Nucleus accumbens (tissue), 56 donors: ENCODE measurements around the gene RBBP9.
"Not testable (repeated sequence)": the region's sequence is repeated elsewhere in the genome, so short reads cannot be mapped to it uniquely, and the experiment has no call there.

Source experiments
- DNase-seq, 56 donors: peaks; one replicate each; lab custom pipeline; 2025; lab: John Stamatoyannopoulos, UW

The RBBP9 gene

DNA sequence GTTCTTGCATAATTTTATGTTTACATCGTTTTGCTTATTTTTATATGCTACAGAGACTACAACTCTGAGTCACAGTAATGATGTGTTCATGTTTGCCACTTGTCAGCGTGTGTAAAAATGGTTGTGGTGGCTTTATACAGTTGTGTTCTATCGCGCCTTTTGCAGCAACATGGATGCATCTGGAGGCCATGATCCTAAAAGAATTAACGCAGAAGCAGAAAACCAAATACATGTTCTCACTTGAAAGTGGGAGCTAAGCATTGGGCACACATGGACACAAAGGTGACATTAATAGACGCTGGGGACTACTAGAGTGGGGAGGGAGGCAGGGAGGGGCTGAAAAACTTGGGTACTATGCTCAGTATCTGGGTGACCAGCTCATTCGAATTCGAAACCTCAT is 9.7 kb upstream of the RBBP9 start:
- peak in 2 of 56 donors; percentile 12 to 33 for DNase-seq

DNA sequence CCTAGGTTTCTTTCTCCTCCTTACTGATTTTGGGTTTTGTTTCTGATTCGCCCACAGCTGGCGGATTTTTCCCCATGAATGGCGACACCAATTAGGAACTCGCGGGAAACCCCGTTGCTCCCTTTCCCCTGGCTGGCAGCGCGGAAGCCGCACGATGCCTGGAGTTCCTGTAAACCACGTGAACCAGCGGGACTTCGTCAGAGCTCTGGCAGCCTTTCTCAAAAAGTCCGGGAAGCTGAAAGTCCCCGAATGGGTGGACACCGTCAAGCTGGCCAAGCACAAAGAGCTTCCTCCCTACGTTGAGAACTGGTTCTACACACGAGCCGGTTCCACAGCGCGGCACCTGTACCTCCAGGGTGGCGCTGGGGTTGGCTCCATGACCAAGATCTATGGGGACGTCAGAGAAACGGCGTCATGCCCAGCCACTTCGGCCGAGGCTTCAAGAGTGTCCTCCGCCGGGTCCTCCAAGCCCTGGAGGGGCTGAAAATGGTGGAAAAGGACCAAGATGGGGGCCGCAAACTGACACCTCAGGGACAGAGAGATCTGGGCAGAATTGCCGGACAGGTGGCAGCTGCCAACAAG is 7.5 kb upstream of the RBBP9 start:
- DNase-seq, result peak in 17 of 56 donors; percentile 3 to 48 (median 16)

DNA sequence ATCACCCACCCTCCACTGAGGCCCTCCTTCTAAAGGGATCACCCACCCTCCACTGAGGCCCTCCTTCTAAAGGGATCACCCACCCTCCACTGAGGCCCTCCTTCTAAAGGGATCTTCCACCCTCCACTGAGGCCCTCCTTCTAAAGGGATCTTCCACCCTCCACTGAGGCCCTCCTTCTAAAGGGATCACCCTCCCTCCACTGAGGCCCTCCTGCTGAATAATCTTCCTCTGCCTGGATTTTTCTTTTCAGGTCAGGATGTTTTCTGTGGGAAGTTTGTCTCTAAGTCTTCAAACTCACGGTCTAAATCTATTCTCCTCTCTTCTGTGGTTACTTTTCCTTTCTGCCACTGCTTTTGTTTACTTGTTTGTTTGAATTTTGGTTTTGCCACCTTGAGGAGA is 4.6 kb upstream of the RBBP9 start:
- DNase-seq, result not testable (repeated sequence)

DNA sequence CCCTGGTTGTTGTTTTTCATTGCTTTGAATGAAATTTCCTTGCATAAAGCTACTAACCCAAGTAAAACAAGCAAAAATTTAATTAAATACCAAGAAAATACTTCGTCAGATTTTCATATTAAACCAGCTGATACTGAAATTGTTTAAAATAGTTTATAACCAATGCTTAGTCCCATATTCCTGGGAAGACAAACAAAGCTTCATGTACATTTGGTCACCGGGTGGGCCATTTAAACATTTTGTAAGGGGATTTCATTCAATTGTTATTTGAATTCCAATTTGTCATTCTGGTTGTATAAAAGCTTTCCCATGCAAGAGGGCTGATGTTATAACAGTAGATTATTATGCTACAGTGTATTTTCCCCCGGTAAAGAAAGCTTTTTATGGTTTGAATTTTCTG is 578 bp upstream of the RBBP9 start:
- no peak for DNase-seq

DNA sequence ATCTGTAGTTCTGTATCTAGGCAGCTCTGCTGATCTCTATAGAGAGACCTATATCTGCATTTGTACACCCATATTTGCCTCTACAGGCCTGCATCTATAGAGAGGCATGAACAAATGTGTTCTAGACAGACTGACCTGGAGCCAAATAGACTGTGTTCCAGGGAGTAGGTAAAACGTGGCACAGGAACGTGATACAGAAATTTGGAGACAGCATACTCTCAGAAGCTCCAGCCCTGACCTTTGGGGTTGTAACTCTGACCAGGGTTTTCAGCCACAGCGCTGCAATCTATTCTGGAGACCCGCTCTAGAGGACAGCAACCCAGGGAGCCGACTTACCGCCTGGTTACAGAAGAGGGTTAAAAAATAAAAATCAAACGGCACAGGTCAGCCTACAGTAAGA is 983 bp downstream of the RBBP9 start:
- peak in 1 of 56 donors; percentile 1 for DNase-seq

DNA sequence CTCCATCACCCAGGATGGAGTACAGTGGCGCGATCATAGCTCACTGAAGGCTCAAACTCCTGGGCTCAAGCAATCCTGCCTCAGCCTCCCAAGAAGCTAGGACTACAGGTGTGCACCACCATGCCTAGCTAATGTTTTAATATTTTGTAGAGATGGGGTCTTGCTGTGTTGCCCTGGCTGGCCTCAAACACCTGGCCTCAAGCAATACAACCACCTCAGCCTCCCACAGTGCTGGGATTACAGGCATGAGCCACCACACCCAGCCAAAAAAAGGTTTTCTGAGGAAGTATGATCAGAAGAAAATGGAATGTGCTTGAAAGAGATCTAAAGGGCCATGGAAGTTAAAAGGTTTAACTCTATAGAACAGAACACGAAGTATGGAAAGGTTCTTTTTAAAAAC is 8.7 kb downstream of the RBBP9 start:
- no peak for DNase-seq

DNA sequence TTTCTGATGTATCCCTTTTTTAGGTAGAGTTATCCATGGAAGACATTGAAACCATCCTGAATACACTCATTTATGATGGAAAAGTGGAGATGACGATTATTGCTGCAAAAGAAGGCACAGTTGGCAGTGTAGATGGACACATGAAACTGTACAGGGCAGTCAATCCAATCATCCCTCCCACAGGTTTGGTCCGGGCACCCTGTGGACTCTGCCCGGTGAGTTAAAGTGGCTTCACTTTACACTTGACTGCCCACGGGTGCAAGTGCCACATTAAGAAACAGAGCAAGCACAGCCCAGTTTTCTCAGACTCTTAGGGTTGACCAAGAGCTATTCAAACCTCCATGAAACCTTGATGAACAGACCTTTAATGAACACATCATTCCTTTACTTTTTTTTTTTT is 15.4 kb downstream of the RBBP9 start:
- DNase-seq, result no peak

DNA sequence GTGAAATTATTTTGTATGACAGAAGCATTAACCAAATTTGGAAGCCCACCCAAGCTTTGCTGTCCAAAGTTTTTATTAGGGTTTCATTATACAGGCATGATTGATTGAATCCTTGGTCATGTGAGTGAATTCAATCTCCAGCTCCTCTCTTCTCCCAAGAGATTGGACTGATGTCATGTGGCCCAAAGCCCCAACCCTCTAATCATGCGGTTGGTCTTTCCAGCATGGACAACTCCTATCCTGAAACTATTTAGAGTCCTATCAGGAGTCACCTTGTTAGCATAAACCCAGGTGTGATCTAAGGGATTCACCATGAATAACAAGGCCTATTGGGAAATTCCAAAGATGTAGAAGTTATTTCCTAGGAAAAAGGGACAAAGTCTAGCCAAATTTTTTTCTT is 19.2 kb downstream of the RBBP9 start:
- DNase-seq, result no peak

DNA sequence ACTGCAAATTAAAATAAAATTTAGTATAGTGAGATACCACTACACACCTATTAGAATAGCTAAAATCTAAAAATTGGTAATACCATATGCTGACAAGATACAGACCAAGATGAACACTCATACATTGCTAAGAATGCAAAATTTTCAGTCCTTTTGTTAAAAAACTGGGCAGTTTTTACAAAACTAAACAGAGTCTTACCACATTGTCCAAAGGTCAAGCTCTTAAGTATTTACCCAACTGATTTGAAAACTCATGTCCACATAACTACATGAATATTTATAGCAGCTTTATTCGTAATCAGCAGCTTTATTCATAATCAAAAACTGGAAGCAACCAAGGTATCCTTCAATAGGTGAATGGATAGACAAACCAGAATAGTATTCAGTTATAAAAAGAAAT is 19.8 kb downstream of the RBBP9 start:
- no peak for DNase-seq

DNA sequence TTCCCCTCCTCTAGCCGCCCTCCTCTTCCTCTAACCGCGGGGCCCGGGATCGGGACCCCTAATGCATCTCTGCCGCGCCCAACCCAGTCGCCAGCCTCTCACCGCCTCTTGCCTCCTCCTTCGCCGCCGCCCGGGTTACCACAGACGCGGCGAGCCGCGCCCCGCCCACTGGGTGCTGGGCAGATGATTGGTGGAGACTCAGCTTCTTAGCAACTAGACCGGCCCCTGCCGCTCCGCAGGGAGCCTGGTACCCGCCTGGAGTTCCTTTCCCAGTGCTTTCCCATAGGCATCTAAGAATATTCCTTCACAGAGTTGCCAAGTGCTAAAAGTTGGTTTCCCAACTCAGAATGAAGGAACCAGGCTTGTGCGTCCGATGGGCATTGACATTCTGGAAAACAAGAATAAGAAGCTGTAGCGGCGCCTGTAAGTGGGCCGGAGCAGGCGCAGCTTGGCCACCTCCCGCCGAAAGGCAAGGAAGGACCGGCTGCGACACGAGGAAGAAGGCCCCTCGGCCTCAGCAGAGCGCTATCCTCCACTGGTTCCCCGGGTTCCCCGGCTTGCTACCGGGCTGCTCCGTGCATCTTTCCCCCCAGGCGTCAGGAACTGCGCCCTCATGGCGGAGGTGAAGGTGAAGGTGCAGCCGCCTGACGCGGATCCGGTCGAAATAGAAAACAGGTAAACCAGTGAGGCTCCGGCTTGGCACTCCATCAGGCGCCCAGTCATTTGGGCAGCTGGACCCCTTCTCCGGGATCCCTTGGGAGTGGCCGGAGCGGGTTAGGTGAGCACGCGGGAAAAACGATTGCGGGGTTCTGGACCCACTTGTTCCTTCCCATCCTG is 29.9 kb downstream of the RBBP9 start, which contains the start of the genes DZANK1 and POLR3F:
Gene DZANK1, minus strand, starts transcription at position 137 of the 837 bp plus-strand sequence. CDS start 1,672 bp downstream, outside the sequence.
Gene POLR3F, plus strand, starts transcription at position 497 of the 837 bp plus-strand sequence. Its CDS starts 117 bp downstream, at position 614.
- DNase-seq, result peak; percentile 70 to 99 (median 95)

DNA sequence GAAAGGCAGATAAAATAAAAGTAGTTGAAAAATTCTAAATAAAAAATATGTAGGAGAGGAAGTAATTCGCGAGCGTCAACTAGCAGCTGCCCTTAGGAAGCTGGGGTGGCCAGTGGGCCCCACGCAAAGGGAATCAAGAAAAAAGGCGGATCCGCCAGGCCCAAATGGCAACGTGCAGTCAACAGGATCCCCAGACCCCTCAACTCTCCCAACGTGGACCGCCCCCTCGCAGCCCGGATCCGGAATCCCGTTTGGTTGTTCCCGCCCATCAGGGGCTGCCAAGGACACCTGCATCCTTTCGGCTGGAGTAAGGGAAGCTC is 30.5 kb downstream of the RBBP9 start:
- peak in 7 of 56 donors; percentile 65 to 93 (median 84) for DNase-seq

DNA sequence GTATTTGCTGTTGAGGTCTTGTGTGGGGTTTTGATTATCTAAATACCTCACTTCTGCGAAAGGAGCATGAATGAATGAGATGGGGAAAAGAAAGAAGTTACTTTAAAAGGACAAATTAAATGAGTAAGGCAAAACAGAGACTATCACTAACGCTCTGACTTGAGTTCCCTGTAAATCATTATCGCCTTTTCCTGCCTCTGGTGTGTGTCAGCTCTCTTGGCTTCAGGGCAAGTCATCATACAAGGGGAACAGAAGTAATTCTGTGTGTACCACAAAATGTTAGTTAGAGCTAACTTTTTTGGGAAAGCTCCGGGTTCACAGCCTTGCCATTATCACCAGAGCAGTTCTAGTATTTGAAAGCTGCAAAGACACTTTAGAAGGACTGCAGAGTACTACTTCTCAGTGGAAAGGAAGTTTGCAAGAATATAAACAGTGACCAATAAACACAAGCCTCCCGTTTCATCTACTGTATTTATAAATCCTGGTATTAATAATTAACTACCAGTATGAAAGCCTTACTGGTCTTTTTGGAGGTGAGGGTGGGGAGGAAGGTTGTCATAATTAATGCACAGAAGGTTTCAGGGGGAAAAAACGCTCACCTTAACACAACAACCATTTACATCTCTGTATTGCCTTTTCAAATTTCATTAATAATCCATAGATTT is 31.4 kb downstream of the RBBP9 start:
- DNase-seq, result no peak

DNA sequence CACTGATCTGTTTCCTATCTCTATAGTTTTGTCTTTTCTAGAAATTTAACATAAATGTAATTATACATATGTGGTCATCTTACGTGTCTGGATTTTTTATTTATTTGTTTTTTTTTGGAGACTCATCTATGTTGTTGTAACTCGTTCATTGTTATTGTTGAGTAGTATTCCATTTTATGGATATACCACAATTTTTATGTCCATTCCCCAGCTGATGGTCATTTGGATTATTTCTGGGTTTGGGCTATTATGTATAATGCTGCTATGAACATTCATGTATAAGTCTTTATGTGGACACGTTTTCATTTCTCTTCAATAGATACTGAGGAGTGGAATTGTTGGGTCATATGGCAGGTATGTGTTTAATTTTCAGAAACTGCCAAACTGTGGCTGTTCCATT is 40.4 kb downstream of the RBBP9 start:
- DNase-seq, result no peak

DNA sequence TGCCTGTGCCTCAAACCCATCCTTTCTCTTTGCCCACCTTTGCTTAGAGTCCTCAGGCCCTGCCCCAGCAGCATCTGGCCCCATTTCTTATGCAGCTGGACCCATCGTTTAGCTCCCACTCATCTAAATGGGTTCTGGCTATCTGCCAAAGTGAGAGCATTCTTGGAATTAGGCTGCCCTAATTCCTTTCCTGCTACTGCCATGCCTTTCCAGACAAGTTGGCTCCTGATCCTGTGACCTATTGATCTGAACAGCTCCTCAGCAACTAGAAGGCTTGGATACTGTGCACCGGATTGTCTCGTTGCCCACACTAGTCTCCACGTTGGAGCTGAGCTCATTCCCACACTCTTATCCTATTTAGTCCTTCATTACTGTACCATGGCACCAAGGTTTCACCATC is 53.1 kb downstream of the RBBP9 start:
- no peak for DNase-seq

DNA sequence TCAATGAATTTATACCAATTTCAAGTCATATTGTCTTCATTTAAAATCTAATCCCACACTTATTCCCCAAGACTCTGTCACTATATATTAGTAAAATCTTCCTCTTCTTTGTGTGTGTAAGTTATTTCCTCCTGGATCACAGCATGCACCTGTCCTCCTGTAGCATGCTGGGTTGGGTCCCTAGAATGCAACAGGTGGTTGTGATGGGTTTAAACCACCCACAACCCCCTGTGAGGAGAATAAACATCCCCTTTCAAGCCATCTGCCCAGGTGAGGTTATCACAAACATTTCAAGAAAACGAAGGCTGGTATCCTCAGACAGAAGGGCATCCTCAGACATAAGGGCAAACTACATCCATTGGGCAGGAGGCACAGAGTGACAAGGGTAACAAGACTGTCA is 56.6 kb downstream of the RBBP9 start:
- DNase-seq, result no peak

DNA sequence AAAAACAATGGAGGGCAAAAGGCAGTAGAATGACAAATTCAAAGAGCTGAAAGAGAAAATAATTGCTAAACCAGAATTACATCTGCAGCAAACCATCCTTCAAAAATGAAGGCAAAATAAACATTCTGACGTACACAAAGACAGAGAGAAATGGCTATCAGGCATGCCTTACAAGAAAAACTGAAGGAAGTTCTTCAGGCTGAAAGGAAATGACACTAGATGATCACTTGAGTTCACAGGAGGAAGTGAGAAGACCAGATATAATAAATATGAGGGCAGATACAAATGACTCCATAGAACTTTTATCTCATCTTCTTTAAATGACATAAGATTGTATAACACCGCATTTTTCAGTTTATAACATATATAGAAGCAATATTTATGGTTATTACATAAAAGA is 60.2 kb downstream of the RBBP9 start:
- no peak for DNase-seq
